ENCODE measurements around the gene CAMK2G.

Gene CAMK2G

DNA sequence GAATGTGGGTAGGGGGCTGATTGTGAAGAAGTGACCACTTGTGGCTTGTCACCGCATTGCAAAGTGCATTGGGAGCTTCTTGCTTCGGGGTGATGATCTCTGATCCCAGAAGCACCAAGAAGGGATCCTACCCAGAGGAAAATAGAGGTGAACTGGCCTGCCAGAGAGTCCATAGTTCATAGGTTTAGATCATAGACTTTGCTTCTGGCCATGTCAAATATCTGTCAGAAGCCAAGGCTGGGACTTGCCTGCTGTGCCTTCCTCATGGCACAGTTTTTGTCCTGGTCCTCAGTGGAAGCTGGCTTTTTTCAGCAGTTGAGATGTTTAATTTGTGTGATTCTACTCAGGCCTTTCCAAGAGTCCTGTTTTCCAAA, 87.9 kb downstream of the CAMK2G start:
- no peak for DNase-seq

DNA sequence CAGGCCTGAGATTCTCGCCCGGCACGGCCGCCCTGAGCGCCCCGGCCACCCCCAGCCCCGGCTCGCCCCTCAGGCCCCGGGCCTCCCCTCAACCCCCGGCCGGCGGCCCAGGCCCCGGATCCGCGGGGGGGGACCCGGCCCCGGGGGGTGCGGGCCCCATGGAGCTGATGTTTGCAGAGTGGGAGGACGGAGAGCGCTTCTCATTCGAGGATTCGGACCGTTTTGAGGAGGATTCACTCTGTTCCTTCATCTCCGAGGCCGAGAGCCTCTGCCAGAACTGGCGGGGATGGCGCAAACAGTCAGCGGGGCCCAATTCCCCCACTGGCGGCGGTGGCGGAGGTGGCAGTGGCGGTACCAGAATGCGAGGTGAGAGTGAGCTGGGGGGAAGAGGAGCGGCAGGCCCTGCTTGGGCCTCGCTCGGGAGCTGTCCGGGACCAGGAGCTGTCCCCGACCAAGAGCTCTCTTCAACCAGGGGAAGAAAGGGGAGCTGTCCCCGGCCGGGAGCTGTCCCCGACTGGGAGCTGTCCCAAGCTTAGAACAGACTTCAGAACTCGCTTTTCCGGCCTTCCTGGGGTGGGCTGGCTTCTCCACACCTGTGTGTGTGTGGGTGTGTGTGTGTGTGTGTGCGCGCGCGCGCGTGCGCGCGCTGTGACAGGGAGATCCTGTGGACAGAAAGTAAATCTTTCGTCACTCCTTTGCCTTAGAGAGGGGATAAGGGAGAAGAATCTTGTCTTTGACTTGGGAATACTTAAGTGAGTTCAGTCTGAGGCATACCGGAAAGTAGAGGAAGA, 88.4 kb downstream of the CAMK2G start:
- DNase-seq, result no peak

DNA sequence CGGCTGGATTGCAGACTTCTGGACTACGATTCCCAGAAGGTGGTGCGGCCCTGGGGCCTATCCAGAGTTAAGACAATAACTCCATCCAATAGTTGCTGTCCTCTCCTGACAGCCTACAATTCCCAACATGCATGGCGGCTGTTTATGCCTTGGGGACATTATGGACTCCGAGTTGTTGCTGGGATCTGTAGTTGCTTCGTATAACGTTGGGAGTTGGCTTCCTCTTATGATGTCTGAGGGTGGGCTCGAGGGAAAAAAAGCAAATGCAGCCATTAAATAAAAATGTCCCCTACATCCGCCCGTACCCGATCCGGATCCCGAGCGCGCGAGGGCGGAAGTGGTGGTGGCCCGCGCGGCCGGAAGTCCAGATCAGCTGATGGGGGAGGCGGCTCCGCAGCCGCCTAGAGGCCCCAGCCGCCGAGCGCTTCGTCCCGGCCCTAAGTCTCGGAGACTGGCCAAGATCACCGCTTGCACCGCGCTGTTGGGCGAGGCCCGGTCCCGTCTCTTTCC, 89.1 kb downstream of the CAMK2G start, which contains the start of gene ZSWIM8:
TSS of gene ZSWIM8 (plus strand) at position 396 of the 510 bp plus-strand sequence. CDS start 273 bp downstream, outside the sequence.
- DNase-seq, result peak; percentile 62

DNA sequence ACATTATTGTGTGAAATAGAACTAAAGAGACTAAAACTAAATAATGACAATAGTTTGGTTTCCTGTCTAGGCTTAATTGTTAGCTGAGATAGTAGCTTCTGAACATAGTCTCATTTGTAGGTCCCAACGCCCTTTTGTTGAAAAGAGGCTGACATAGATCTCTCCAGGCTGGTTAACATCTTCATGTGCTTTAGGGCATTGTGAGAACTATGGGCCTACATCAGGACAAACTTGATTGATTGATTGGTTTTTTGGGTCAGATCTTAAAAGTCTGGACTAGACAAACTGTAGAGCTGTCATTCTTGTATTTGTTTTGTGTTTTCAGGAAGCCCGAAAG, 91.6 kb downstream of the CAMK2G start:
- DNase-seq, result no peak

DNA sequence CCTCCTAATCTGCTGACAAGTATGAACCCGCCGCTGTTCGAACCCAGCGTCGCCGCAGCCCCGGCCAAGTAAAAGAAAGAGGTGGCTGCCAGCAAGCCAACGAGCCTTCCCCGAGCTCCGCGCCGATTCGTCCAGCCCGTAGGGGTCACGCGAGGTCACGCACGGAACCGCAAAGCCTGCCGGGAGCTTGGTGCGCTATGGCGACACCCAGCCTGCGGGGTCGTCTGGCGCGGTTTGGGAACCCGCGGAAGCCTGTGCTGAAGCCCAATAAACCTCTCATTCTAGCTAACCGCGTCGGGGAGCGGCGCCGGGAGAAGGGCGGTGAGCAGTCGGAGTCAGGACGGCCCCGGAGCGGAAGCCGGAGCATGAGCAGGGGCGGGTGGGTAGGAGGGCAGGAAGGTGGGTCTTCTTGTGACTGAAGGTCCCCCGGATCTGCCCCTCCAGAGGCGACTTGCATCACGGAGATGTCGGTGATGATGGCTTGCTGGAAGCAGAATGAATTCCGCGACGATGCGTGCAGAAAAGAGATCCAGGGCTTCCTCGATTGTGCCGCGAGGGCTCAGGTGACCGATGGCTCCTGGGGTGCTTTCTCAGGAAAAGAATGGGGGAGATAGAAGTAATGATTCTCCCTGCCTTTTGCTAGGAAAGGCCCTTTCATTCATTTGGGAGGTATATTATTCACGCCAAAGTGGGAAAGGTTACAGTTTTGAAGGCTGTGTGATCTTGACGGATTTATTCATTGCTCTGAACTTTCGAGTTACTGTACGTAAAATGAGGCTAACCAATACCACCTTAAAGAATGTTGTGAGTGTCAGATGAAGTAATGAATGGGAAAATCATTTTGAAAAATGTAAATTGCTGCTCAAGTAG, 92.2 kb downstream of the CAMK2G start, which contains the start of gene CHCHD1:
TSS of gene CHCHD1 (plus strand) at position 170 of the 870 bp plus-strand sequence. CDS start at position 198, 28 bp downstream.
- peak; percentile 28 for DNase-seq

DNA sequence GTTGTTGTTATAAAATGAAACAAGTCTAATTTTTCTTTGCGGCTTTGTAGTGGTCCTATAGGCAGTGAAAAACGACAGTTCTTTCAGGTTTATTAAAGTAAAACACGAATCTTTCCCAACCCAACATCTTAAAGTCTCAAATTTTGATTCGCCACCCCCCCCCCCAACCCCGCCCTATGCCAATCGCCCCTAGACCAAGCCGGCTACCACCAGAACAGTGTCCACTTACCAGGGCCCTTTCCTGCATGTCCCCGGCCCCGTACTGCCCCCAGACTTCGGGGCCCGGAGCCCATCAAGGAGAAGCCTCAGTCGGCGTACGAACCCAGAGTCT, 92.8 kb downstream of the CAMK2G start:
- no peak for DNase-seq

DNA sequence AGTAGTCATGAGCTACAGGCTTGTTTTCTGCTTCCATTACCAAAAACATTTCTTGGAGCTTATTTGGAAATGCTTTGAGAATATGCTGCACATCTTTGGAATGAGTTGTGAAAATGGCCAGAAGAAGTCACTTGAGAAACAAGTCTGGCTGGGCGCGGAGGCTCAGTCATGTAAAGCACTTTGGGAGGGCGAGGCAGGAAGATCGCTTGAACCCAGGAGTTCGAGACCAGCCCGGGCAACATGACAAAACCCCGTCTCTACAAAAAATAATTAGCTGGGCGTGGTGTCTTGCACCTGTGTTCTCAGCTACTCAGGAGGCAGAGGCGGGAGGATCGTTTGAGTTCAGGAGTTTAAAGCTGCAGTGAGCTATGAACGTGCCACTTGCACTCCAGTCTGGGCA, 93.4 kb downstream of the CAMK2G start:
- DNase-seq, result no peak

DNA sequence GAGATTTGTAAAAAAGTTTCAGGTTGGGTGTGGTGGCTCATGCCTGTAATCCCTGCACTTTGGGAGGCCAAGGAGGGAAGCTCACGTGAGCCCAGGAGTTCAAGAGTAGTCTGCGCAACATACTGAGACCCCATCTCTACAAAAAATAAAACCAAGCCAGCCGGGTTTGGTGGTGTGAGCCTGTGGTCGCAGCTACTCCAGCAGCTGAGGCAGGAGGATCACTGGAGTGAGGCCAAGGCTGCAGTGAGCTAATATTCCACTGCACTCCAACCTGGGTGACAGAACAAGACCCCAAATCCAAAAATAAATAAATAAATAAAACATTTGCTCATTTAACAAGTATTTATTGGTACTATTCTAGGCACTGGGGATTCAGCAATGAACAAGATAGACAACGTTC, 94.1 kb downstream of the CAMK2G start:
- no peak for DNase-seq

DNA sequence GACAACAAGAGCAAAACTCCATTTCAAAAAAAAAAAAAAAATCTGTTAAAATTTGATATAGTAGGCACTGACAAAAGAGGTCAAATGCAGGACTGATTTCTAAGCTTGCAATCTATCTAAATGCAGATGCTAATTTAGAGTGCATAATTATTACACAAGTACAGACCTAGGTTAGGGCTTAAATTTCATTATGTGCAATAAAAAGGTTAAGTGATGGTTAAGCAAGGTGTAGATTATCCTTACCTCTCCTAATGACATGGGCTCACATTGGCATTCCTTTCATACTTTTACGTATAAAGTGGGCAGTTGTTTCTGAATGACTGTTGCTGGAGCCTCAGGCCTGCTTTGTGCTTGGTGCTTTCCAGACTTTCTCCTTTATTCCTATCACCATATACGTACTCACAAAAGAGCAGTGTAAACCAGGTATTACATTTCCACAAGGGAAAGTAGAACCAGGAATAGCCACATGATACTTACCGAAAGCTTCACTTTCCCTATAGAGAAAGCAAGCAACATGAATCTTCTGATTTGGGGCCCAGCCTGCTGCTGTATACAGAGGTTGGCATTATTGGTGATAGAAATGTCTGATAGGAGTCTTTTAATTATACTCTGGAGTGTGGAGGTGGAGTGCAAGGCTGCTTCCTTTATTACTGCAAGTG, 94.7 kb downstream of the CAMK2G start:
- DNase-seq, result no peak

DNA sequence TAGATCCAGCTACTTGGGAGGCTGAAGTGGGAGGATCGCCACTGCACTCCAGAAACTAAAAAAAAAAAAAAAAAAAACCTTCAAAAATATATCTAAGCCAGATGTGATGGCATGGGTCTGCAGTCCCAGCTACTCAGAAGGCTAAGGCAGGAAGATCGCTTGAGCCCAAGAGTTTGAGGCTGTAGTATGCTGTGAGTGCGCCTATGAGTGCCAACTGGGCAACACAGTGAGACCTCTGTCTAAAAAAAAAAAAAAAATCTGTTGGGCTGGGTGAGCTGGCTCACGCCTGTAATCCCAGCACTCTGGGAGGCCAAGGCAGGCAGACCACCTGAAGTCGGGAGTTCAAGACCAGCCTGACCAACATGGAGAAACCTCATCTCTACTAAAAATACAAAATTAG, 95.3 kb downstream of the CAMK2G start:
- no peak for DNase-seq

DNA sequence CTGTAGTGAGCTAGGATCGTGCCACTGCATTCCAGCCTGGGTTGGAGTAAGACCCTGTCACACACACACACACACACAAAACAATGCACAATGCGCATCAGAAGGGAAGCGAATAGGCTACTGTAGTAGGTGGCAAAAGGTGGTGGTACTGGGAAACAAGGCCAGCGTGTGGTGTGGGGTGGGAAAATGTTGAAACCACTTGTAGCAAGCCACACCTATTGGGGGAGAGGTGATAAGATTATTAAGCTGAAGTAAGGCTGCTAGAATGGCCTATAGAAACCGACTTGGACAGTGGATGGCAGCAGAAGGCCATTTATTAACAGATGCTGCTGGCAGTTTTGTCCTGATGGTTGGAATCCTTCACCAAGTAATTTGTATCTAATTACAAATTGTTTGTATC, 99.7 kb downstream of the CAMK2G start:
- DNase-seq, result no peak

DNA sequence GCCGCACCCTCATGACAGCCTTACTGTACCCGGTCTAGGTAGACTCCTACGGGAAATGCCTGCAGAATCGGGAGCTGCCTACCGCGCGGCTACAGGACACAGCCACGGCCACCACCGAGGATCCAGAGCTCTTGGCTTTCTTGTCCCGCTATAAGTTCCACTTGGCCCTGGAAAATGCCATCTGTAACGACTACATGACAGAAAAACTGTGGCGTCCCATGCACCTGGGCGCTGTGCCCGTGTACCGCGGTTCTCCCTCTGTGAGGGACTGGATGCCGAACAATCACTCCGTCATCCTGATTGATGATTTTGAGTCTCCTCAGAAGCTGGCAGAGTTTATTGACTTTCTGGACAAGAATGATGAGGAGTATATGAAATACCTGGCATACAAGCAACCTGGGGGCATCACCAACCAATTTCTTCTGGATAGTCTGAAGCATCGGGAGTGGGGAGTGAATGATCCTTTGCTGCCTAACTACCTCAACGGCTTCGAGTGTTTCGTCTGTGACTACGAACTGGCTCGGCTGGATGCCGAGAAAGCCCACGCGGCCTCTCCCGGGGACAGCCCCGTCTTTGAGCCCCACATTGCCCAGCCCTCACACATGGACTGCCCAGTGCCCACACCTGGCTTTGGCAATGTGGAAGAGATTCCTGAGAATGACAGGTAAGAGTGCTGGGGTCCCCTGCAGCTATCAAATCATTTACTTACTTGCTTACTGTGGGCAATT, 101.0 kb downstream of the CAMK2G start:
- DNase-seq, result no peak

DNA sequence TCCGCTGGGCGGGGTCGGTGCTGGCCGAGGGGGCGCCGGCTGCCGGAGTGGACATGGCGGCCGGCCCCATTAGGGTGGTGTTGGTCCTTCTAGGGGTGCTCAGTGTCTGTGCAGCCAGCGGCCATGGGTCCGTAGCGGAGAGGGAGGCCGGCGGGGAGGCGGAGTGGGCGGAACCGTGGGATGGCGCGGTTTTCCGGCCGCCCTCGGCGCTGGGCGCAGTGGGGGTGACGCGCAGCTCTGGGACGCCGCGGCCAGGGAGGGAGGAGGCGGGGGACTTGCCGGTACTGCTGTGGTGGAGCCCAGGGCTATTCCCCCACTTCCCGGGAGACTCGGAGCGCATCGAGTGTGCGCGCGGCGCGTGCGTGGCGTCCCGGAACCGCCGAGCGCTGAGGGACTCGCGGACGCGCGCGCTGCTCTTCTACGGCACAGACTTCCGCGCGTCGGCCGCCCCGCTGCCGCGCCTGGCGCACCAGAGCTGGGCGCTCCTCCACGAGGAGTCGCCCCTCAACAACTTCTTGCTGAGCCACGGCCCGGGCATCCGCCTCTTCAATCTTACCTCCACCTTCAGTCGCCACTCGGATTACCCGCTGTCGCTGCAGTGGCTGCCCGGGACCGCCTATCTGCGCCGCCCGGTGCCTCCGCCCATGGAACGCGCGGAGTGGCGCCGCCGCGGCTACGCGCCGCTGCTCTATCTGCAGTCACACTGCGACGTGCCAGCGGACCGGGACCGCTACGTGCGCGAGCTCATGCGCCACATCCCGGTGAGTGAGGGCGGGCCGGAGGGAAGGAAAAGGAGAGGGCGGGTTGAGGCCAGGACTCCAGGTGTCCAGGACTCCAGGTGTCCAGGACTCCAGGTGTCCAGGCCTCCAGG, 101.8 kb downstream of the CAMK2G start:
- DNase-seq, result peak; percentile 18

DNA sequence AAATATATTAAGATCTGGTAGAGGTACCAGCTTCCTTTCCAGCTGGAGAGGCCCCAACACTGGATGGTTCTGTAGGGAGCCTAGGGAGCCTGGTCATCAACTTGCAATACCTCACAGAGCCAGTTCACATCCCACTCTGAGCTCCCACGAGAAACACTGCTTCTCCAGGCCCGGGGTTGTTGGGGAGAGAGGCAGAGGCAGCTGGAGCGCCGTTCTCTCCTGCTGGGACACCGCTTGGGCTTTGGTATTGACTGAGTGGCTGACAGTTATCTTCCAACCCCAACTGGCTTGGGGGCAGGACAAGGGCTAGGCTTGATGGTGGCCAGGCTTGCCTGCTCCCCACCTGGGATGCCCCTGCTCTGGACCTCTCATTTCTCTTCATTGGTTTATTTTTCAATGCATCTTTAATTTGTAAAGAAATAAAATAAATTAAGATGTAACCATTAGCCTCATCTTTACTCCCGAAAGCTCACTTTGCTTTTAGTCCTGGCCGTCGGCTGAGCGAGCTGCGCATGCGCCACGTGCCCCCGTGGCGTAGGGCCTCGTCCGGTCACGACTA, 102.6 kb downstream of the CAMK2G start:
- DNase-seq, result peak; percentile 18

DNA sequence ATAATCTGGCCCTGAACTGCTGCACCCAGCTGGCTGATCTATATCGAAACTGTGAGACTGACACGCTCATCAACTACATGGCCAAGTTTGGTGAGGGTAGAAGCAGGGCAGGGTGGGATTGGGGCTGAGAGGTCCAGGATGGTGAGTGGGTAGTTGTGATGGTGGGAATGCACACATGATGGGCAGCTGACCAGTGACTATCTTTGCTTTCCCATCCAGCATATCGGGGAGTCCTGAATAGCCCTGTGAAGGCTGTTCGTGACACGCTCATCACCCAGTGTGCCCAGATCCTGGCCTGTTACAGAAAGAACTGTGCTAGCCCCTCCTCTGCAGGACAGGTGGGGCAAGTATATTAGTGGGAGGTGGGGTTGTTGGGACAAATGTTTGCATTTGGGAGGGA, 105.0 kb downstream of the CAMK2G start:
- no peak for DNase-seq

DNA sequence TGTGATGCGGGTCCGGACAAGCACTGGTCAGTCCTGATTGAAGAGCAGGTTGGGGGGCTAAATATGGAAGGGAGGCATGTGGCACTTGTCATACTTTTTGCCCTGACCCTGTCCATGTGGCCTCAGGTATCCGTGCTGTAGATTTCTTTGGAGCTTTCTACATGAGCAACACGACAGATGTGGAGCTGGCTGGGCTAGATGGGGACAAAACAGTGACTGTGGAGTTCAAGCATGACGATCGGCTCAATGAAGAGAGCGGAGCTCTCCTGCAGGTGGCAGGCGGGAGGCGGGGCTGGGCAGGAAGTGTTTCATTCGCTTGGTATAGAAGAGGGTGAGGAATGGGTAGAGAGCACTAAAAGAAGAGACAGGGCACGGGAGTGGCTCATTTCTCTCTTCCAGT, 105.5 kb downstream of the CAMK2G start:
- DNase-seq, result peak; percentile 15

DNA sequence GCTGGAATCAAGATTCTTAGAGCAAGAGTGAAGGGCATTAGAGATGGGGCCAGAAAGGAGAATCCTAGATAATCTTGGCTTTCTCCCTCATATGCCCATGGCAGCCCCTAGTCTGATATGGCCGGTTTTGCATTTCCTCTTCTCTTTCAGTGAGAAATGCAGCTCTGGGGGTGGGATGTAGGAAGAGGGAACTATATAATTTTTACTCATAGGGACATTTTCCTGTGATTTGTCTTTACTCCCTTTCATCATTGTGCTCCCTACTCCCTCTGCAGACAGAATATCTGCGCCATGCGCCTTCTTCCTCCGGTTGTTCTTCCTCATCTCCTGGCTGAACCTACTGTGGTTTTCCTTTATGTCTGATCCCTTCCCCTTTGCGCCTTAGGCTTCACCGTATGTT, 109.3 kb downstream of the CAMK2G start:
- DNase-seq, result no peak

DNA sequence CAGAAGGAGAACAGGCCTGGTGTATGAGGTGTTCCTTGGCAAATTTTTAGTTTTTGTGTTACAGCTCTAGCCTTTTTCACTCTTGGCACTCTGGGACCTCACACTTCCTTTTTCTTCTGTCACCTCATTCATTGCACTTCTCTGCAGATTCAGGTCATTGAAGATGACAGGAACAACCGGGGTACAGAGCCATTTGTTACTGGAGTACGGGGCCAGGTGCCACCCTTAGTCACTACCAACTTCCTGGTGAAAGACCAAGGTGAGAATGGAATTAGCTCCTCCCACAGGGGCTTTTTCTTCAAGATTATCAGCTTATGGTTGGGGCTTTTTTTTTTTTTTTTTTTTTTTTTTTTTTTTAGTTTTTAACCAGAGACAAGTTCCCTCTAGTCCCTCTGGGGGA, 111.0 kb downstream of the CAMK2G start:
- DNase-seq, result no peak

DNA sequence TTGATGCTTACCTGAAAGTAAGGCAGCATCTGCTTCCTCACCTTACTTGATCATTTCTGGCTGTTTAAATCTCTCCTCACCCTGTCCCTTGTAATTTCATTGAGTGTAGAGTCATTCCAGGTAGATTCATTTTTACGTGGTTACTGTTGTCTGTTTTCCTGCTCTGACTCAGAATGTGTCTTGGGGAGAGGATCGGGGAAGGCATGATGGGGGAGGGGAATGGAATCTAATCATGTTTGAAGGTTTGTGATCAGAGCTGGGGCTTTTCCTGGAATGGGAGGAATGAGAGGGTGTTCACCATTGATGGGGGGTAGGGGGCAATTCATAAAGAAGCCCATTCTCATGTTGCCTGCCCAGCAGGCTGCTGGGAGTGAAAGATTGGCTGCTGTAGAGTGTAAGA, 111.4 kb downstream of the CAMK2G start:
- DNase-seq, result no peak

Data from DMS79 (cell line).